ENCODE data around the gene SMIM9. TPM values are rescaled to one million over a fixed set of nuclear protein-coding genes. Genes with fewer than 3 reads are reported as not detected.

SMIM9 gene
- total and polyA plus RNA-seq, 9 of the 15 experiments (the other 6 are each of a cell fraction or from before 2014, with no cell fraction given), result 0.08 TPM; not detected in 8

GRCh38 chrX:154799556-154800348 is 34.7 kb downstream of the SMIM9 start:
- Histone ChIP-seq H3K79me2 (ENCODE audit: control insufficient read depth, insufficient read depth, low read length) (peaks cover 98% of the 10 kb centered on the region), H3K9me1 (ENCODE audit: control insufficient read depth, insufficient read depth, low read length) (no peaks in the 10 kb centered on the region), H3K9ac (ENCODE audit: insufficient read depth in 1 of 2, low read depth in 2 of 2, low read length in 2 of 2) (peak overlapping the region; percentile 82 to 91; a peak in 3 of 4 replicates), H3K36me3 (ENCODE audit: control insufficient read depth, insufficient read depth, low read length) (peaks cover 72% of the 10 kb centered on the region), H3K4me2 (ENCODE audit: insufficient read depth, low read length) (peak overlapping the region; percentile 75), H3K27me3 (ENCODE audit: control insufficient read depth in 2 of 2, insufficient read depth in 2 of 2, low read length in 2 of 2) (no peaks in the 10 kb centered on the region), H3K9me3 (replicated peaks; ENCODE audit: control insufficient read depth, insufficient read depth, low read depth, low read length) (no peaks in the 10 kb centered on the region), H2AFZ (ENCODE audit: low read depth, low read length) (no peak overlapping the region), H4K20me1 (replicated peaks; ENCODE audit: control insufficient read depth, insufficient read depth, low read length) (0 out of 2 replicates have a peak, but pooled peaks cover 8% of the 10 kb centered on the region), H3K27ac (ENCODE audit: extremely low read depth, low read depth, low read length) (peak overlapping the region; percentile 100), H3K4me3 (peak overlapping the region; percentile 89), H3K4me1 (replicated peaks in 1 of 2; ENCODE audit: control insufficient read depth in 2 of 2, insufficient read depth in 2 of 2, low read length in 2 of 2) (peaks cover 22 to 44% of the 10 kb centered on the region in 2 experiments)
- FAIRE-seq, result no peak
- WGBS (ENCODE audit: insufficient coverage, low coverage, missing lambda C conversion rate), result 8% methylated on average over 9 of the region's 9 CpGs
- intact Hi-C loops (cut with micrococcal nuclease) (loop anchor here (1.0 to 5.0 kb wide), 3 partner anchors 15 to 38 kb away; partner anchors contain the start of gene DKC1), in situ Hi-C loops (cut with MboI) (no loop called here)
- ChIA-PET POLR2A (interaction anchor here (1.0 to 4.0 kb wide), 5 partner anchors 10 to 28 kb away, joined by 3 to 24 read pairs (median 4); no protein-coding TSS in a partner anchor), CTCF (ENCODE audit: low intra/inter-chr PET ratio) (no interaction called here)
- peak in 1 of 4 experiments; percentile 32 for DNase-seq (ENCODE audit: extremely low read depth in 1 of 4, low spot score in 3 of 4)
- ATAC-seq, result peak; percentile 32; the same call in 1 of the 3 replicates
- TSS peak; percentile 37 for BruUV-seq (replicated peaks)
- TF ChIP-seq ATF7 (IDR thresholded peaks at IDR 0.05) (0 out of 2 replicates have a peak, but pooled peaks have one; percentile 6), GABPA (tag; conservative IDR thresholded peaks at IDR 0.05; ENCODE audit: low read depth) (peak; percentile 32; the same call in 1 of the 2 replicates), ZFX (CRISPR knock-in tag; IDR thresholded peaks at IDR 0.05) (peak; percentile 44), LEF1 (IDR thresholded peaks at IDR 0.05) (no peak), KAT7 (CRISPR knock-in tag; IDR thresholded peaks at IDR 0.05; ENCODE audit: borderline replicate concordance) (0 out of 2 replicates have a peak, but pooled peaks have one; percentile 66), FOXJ2 (tag; IDR thresholded peaks at IDR 0.05) (no peak), PTTG1 (tag; IDR thresholded peaks at IDR 0.05; ENCODE audit: low read depth) (peak; percentile 16; the same call in 1 of the 2 replicates), XRCC3 (IDR thresholded peaks at IDR 0.05) (no peak), DLX4 (CRISPR knock-in tag; IDR thresholded peaks at IDR 0.05) (no peak), CUX1 (CRISPR knock-in tag; IDR thresholded peaks at IDR 0.05) (no peak), SRSF3 (IDR thresholded peaks at IDR 0.05; ENCODE audit: insufficient read depth, low read length) (no peak), KLF13 (tag; IDR thresholded peaks at IDR 0.05; ENCODE audit: borderline replicate concordance, low read depth) (peak; percentile 74; the same call in 1 of the 2 replicates), NFRKB (IDR thresholded peaks at IDR 0.05; ENCODE audit: low read depth) (peak; percentile 65; the same call in 1 of the 2 replicates), RBM17 (IDR thresholded peaks at IDR 0.05; ENCODE audit: borderline replicate concordance, low read depth, low read length) (no peak), HDAC8 (tag; IDR thresholded peaks at IDR 0.05) (peak; percentile 64; the same call in 1 of the 2 replicates), PYGO2 (tag; IDR thresholded peaks at IDR 0.05) (no peak)

Measured in K562 (cell line).